OCI-LY1 (cell line): ENCODE data around the gene MED29.

Experiments
- H2AFZ ChIP-seq: fragments of 200-600 bp; sonication (generic), shearing (Covaris generic); 2 replicates; pipeline ENCODE4 v1.6.0; 2014; ENCODE audit warnings: antibody characterized with exemption, mild to moderate bottlenecking, low read length
- H3F3A ChIP-seq: fragments of 200-600 bp; sonication (generic), shearing (Covaris generic); 2 replicates; pipeline ENCODE4 v1.6.0; 2014; ENCODE audit warnings: mild to moderate bottlenecking, antibody characterized with exemption, low read length, moderate library complexity; ENCODE audit not compliant: insufficient read depth
- H3K27ac ChIP-seq: fragments of 200-600 bp; sonication (generic); 2 replicates; pipeline ENCODE4 v1.5.1; 2014; ENCODE audit warnings: low read length, mixed run types, mild to moderate bottlenecking, low read depth; ENCODE audit not compliant: poor library complexity, severe bottlenecking
- H3K27me3 ChIP-seq: fragments of 200-600 bp; sonication (generic); 2 replicates; pipeline ENCODE4 v1.6.0; 2014; ENCODE audit warnings: antibody characterized with exemption, mild to moderate bottlenecking, low read length, moderate library complexity; ENCODE audit not compliant: insufficient read depth
- H3K36me3 ChIP-seq: fragments of 200-600 bp; sonication (generic); 2 replicates; pipeline ENCODE4 v1.6.1; 2014; ENCODE audit warnings: mild to moderate bottlenecking, antibody characterized with exemption, low read length, moderate library complexity, mixed read lengths; ENCODE audit not compliant: insufficient read depth
- H3K4me1 ChIP-seq: fragments of 200-600 bp; sonication (generic); 2 replicates; pipeline ENCODE4 v1.5.1; 2014; ENCODE audit warnings: mild to moderate bottlenecking, low read length, moderate library complexity; ENCODE audit not compliant: insufficient read depth, severe bottlenecking
- H3K4me2 ChIP-seq: fragments of 200-600 bp; sonication (generic), shearing (Covaris generic); 2 replicates; pipeline ENCODE4 v1.6.1; 2014; ENCODE audit warnings: low read length
- H3K4me3 ChIP-seq: fragments of 200-600 bp; sonication (generic); 2 replicates; pipeline ENCODE4 v1.5.1; 2014; ENCODE audit warnings: low read length, low read depth, mild to moderate bottlenecking, mixed read lengths; ENCODE audit not compliant: poor library complexity, severe bottlenecking
- H3K79me2 ChIP-seq: fragments of 200-600 bp; shearing (Covaris generic); 2 replicates; pipeline ENCODE4 v1.6.1; 2016; ENCODE audit warnings: mixed run types, low read length, mixed read lengths; ENCODE audit not compliant: insufficient read depth
- H3K9ac ChIP-seq: fragments of 200-600 bp; sonication (generic), shearing (Covaris generic); 2 replicates; pipeline ENCODE4 v1.6.1; 2014; ENCODE audit warnings: mild to moderate bottlenecking, low read length, mixed read lengths
- H3K9me2 ChIP-seq: fragments of 200-600 bp; sonication (generic), shearing (Covaris generic); 2 replicates; pipeline ENCODE4 v1.6.1; 2014; ENCODE audit warnings: low read depth, mild to moderate bottlenecking, low read length, mixed read lengths
- H3K9me3 ChIP-seq: fragments of 200-600 bp; shearing (Covaris generic); 2 replicates; pipeline ENCODE4 v1.6.1; 2014; ENCODE audit warnings: low read length, mixed read lengths
- H4K20me1 ChIP-seq: fragments of 200-600 bp; sonication (generic), shearing (Covaris generic); 2 replicates; pipeline ENCODE4 v1.6.0; 2016; ENCODE audit warnings: mild to moderate bottlenecking, low read length; ENCODE audit not compliant: insufficient read depth
- EZH2 ChIP-seq: fragments of 200-600 bp; sonication (generic), shearing (Covaris generic); IDR thresholded peaks from 2 replicates; pipeline ENCODE4 v1.8.0; 2017; ENCODE audit warnings: borderline replicate concordance, mixed run types, mild to moderate bottlenecking, antibody characterized with exemption, low read length, moderate library complexity, mixed read lengths
- TF ChIP-seq, protein P1 (sequence below): fragments of 200-600 bp; sonication (generic), shearing (Covaris generic); IDR thresholded peaks from 2 replicates; pipeline ENCODE4 v1.5.1; 2017; ENCODE audit warnings: mild to moderate bottlenecking, antibody characterized with exemption, low read length, moderate library complexity, mixed read lengths

The MED29 gene

DNA sequence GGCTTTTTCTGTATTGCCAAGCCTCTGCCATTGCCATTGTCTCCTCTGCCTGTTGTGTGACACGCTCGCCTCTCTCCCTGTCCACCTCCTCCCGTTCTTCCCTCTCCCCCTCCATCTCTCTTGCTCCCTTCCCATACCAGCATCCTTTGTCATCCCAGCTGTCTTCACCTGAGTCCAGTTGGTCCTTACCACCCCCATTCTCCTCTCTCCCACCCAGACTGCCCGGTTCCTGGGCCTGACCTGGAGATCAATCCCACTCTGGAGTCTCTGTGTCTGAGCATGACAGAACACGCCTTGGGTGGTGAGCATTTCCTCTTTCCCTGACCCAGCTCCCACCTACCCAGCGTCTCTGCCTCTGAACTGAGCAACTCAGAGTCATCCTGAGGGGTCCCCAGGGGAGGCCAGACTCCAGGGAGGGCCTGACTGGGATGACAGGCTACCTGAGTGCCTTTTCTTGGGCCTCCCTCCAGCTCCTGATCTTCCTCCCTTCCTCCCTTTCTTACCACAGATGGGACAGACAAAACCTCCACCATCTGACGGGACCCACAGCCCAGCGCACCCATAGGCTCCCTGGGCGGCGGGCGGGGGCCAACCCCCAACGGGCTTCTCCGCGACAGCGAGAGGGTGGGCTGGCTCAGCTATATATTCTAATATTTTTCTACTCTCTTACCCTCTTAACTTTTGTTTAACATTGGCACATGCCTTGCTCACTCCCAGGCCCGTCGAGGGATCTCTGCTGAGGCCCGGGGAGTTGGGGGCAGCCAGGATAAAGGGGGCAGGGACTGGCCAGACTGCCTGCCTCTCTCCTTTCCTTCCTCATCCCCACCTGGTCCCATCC lies 8.0 kb upstream of the MED29 start:
- H2AFZ ChIP-seq: no peak overlapping the region
- H3K36me3 ChIP-seq: peaks cover 86% of the 10 kb centered on the region

DNA sequence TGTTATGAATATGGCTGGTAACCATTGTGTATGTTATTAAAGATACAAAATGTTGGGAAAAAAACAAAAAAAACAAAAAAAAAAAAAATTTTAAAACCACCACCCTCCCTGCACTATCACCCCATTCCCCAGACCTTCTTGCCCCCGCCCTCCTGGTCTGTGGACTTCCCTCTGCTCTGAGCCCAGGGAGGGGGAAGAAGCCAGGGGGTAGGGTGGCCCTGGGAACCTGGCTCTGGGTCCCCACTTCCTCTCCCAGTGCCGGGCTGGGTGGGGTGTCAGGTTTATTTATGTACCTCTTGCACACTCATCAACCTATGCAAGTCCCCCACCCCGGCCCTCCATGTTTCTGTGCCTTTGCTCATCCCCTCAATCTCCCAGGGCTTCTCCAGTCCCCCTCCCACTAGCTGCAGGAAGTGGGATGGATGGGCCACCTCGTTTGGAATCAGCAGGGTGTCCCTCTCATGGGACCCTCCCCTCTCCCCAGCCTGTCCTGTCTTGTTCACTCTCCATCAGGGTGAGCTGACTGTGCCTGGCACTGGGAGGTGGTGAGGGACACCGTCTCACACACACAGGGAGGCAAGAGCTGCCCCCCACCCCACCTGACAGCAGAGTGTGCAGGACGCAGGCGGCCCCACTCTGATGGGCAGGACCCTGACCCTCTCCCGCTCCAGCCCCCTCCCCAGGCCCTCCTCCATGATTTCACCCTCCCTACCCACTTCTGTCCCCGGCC lies 6.2 kb upstream of the MED29 start:
- no peak overlapping the region for H3K4me3 ChIP-seq
- peaks cover 79% of the 10 kb centered on the region for H3K36me3 ChIP-seq
- no peaks in the 10 kb centered on the region for H3K27me3 ChIP-seq
- H3K79me2 ChIP-seq: no peaks in the 10 kb centered on the region
- H3K27ac ChIP-seq: no peak overlapping the region
- H3K9ac ChIP-seq: no peak overlapping the region
- no peaks in the 10 kb centered on the region for H3K9me3 ChIP-seq
- H4K20me1 ChIP-seq: no peaks in the 10 kb centered on the region
- no peak for TF ChIP-seq EZH2
- TF ChIP-seq, protein P1, sequence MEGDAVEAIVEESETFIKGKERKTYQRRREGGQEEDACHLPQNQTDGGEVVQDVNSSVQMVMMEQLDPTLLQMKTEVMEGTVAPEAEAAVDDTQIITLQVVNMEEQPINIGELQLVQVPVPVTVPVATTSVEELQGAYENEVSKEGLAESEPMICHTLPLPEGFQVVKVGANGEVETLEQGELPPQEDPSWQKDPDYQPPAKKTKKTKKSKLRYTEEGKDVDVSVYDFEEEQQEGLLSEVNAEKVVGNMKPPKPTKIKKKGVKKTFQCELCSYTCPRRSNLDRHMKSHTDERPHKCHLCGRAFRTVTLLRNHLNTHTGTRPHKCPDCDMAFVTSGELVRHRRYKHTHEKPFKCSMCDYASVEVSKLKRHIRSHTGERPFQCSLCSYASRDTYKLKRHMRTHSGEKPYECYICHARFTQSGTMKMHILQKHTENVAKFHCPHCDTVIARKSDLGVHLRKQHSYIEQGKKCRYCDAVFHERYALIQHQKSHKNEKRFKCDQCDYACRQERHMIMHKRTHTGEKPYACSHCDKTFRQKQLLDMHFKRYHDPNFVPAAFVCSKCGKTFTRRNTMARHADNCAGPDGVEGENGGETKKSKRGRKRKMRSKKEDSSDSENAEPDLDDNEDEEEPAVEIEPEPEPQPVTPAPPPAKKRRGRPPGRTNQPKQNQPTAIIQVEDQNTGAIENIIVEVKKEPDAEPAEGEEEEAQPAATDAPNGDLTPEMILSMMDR: no peak
- H2AFZ ChIP-seq: no peak overlapping the region
- H3K4me1 ChIP-seq: peaks cover 5% of the 10 kb centered on the region
- no peak overlapping the region for H3K4me2 ChIP-seq
- H3F3A ChIP-seq: no peaks in the 10 kb centered on the region
- no peaks in the 10 kb centered on the region for H3K9me2 ChIP-seq

More for the DNA sequence above, 8.0 kb upstream of the MED29 start:
- Histone ChIP-seq H3K4me3 (no peak overlapping the region), H4K20me1 (no peaks in the 10 kb centered on the region), H3K79me2 (no peaks in the 10 kb centered on the region), H3K9me2 (no peaks in the 10 kb centered on the region), H3K9ac (no peak overlapping the region), H3K9me3 (no peaks in the 10 kb centered on the region), H3K27me3 (no peaks in the 10 kb centered on the region), H3K4me2 (no peak overlapping the region), H3K27ac (no peak overlapping the region), H3F3A (no peaks in the 10 kb centered on the region), H3K4me1 (no peaks in the 10 kb centered on the region)
- TF ChIP-seq EZH2: no peak
- TF ChIP-seq, protein P1: no peak

DNA sequence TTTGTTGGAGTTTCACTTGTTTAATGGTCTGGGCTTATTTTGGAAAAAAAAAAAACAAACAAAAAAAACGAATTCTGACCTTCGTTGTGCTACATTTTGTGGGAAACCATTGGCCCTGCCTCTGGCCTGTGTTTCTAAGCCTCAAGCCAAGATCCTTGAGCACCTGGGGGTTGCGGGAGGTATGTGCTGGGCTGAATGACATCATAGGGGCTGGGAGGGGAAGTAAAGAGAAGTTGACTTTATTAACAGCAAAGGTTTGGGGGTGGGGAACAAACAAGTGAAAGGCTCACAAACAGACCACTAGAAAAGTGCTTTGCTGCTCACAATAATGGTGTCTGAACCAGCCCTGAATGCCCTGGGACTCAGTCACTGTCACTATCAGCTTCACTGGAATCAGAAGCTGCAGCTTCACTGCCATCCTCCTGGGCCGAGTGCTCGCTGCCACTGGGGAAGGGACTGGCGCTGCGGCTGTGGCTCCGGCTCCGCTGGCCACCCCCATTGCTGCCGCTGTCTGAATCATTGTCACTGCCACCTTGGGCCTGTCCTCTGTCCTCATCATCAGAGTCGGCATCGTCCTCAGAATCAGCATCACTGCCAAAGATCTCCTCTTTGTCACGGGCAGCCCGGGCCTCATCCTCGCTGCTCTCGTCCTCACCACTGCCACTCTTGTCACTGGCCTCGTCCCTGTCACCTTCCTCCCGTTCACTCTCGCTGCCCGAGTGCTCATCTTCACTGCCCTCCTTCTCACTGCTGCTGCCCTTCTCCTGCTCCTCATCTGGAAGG lies 5.4 kb upstream of the MED29 start:
- H3K27me3 ChIP-seq: no peaks in the 10 kb centered on the region
- H3K27ac ChIP-seq: no peak overlapping the region
- no peak overlapping the region for H3K4me3 ChIP-seq
- H3K9me3 ChIP-seq: no peaks in the 10 kb centered on the region
- H3K79me2 ChIP-seq: no peaks in the 10 kb centered on the region
- no peak overlapping the region for H2AFZ ChIP-seq
- peaks cover 8% of the 10 kb centered on the region for H3K4me1 ChIP-seq
- no peak for TF ChIP-seq EZH2
- TF ChIP-seq, protein P1: no peak
- no peak overlapping the region for H3K9ac ChIP-seq
- no peak overlapping the region for H3K4me2 ChIP-seq
- no peaks in the 10 kb centered on the region for H4K20me1 ChIP-seq
- H3K9me2 ChIP-seq: no peaks in the 10 kb centered on the region
- peaks cover 71% of the 10 kb centered on the region for H3K36me3 ChIP-seq
- no peaks in the 10 kb centered on the region for H3F3A ChIP-seq
